Measurements from ENCODE around the gene DGKB. TPM values are rescaled to one million over a fixed set of nuclear protein-coding genes. Genes with fewer than 3 reads are reported as not detected.

Gene DGKB
- total RNA-seq, 1 experiment from 2014 or later, result not detected

- Mint-ChIP-seq H3K27me3 (ENCODE audit: unreplicated experiment) (no peaks in the 10 kb centered on the region), H3K27ac (ENCODE audit: unreplicated experiment) (no peak overlapping the region), H3K4me3 (ENCODE audit: low read depth, unreplicated experiment) (no peak overlapping the region), H3K4me1 (ENCODE audit: low read depth, unreplicated experiment) (no peaks in the 10 kb centered on the region), H3K9me3 (ENCODE audit: low read depth, unreplicated experiment) (no peaks in the 10 kb centered on the region), H3K36me3 (ENCODE audit: insufficient read depth, unreplicated experiment) (no peaks in the 10 kb centered on the region)
- no TSS peak for BruUV-seq (replicated peaks)
- no peak for DNase-seq
- TF ChIP-seq CTCF (IDR thresholded peaks at IDR 0.05; ENCODE audit: unreplicated experiment), result no peak
- intact Hi-C loops (cut with micrococcal nuclease; ENCODE audit: unreplicated experiment), result no loop called here
- CTCF ChIA-PET, result no interaction called here
These were observed 632.5 kb downstream of the DGKB start for GRCh38 chr7:14270099-14270498.

GRCh38 chr7:14260011-14260410, 642.5 kb downstream of the DGKB start:
- Mint-ChIP-seq H3K27ac (ENCODE audit: unreplicated experiment) (no peak overlapping the region), H3K4me1 (ENCODE audit: low read depth, unreplicated experiment) (no peaks in the 10 kb centered on the region), H3K4me3 (ENCODE audit: low read depth, unreplicated experiment) (no peak overlapping the region), H3K9me3 (ENCODE audit: low read depth, unreplicated experiment) (no peaks in the 10 kb centered on the region), H3K36me3 (ENCODE audit: insufficient read depth, unreplicated experiment) (no peaks in the 10 kb centered on the region), H3K27me3 (ENCODE audit: unreplicated experiment) (no peaks in the 10 kb centered on the region)
- intact Hi-C loops (cut with micrococcal nuclease; ENCODE audit: unreplicated experiment), result no loop called here
- BruUV-seq (replicated peaks), result no TSS peak
- no peak for TF ChIP-seq CTCF (IDR thresholded peaks at IDR 0.05; ENCODE audit: unreplicated experiment)
- no peak for DNase-seq
- CTCF ChIA-PET, result interaction anchor here (0.6 kb wide), 1 partner anchor 1450 kb away, joined by 5 read pairs; no protein-coding TSS in a partner anchor

GRCh38 chr7:14258861-14259260, 643.7 kb downstream of the DGKB start:
- TF ChIP-seq CTCF (IDR thresholded peaks at IDR 0.05; ENCODE audit: unreplicated experiment), result no peak

GRCh38 chr7:14258441-14258840, 644.1 kb downstream of the DGKB start:
- CTCF ChIA-PET, result no interaction called here
- Mint-ChIP-seq H3K4me1 (ENCODE audit: low read depth, unreplicated experiment) (no peaks in the 10 kb centered on the region), H3K9me3 (ENCODE audit: low read depth, unreplicated experiment) (no peaks in the 10 kb centered on the region), H3K27ac (ENCODE audit: unreplicated experiment) (no peak overlapping the region), H3K36me3 (ENCODE audit: insufficient read depth, unreplicated experiment) (no peaks in the 10 kb centered on the region), H3K27me3 (ENCODE audit: unreplicated experiment) (no peaks in the 10 kb centered on the region), H3K4me3 (ENCODE audit: low read depth, unreplicated experiment) (no peak overlapping the region)
- BruUV-seq (replicated peaks), result no TSS peak
- no peak for DNase-seq
- TF ChIP-seq CTCF (IDR thresholded peaks at IDR 0.05; ENCODE audit: unreplicated experiment), result no peak
- intact Hi-C loops (cut with micrococcal nuclease; ENCODE audit: unreplicated experiment), result no loop called here

More at GRCh38 chr7:14258861-14259260, 643.7 kb downstream of the DGKB start:
- Mint-ChIP-seq H3K4me1 (ENCODE audit: low read depth, unreplicated experiment) (no peaks in the 10 kb centered on the region), H3K9me3 (ENCODE audit: low read depth, unreplicated experiment) (no peaks in the 10 kb centered on the region), H3K36me3 (ENCODE audit: insufficient read depth, unreplicated experiment) (no peaks in the 10 kb centered on the region), H3K27me3 (ENCODE audit: unreplicated experiment) (no peaks in the 10 kb centered on the region), H3K4me3 (ENCODE audit: low read depth, unreplicated experiment) (no peak overlapping the region), H3K27ac (ENCODE audit: unreplicated experiment) (no peak overlapping the region)
- DNase-seq, result no peak
- no TSS peak for BruUV-seq (replicated peaks)
- intact Hi-C loops (cut with micrococcal nuclease; ENCODE audit: unreplicated experiment), result no loop called here
- CTCF ChIA-PET, result no interaction called here
